BLaER1 treated with 17β-estradiol and CSF1 and Interleukin-3, amounts not matched to agents 10 nM and 100 nM (cell line): ENCODE data around the gene PLK2.
A peak's percentile ranks its signal among the peaks of the same experiment; 100 is the strongest.

ENCODE experiments used
- H3K27ac ChIP-seq, 11 experiments: shearing (Covaris generic); formaldehyde crosslinking; 2 replicates each; pipeline ENCODE4 v1.8.1; 2022
- H3K27me3 ChIP-seq, 11 experiments: shearing (Covaris generic); formaldehyde crosslinking; 2 replicates each; pipeline ENCODE4 v1.8.1; 2022
- H3K36me3 ChIP-seq, 11 experiments: shearing (Covaris generic); formaldehyde crosslinking; 2 replicates each; pipeline ENCODE4 v1.8.1; 2022
- H3K4me1 ChIP-seq, 10 experiments: shearing (Covaris generic); formaldehyde crosslinking; 2 replicates each; pipeline ENCODE4 v1.8.1; 2022
- H3K4me2 ChIP-seq, 11 experiments: shearing (Covaris generic); formaldehyde crosslinking; 2 replicates each; pipeline ENCODE4 v1.8.1; 2022
- H3K4me3 ChIP-seq, 10 experiments: shearing (Covaris generic); formaldehyde crosslinking; 2 replicates each; pipeline ENCODE4 v1.8.1; 2022
- H3K9ac ChIP-seq, 11 experiments: shearing (Covaris generic); formaldehyde crosslinking; 2 replicates each; pipeline ENCODE4 v1.8.1; 2022
- H3K9me3 ChIP-seq, 11 experiments: shearing (Covaris generic); formaldehyde crosslinking; replicated peaks in 1 of 11; 2 replicates each; pipeline ENCODE4 v1.8.1; 2022
- H4K20me1 ChIP-seq, 11 experiments: shearing (Covaris generic); formaldehyde crosslinking; 2 replicates each; pipeline ENCODE4 v1.8.1; 2022
- Cebpa-rat ChIP-seq, 11 experiments: shearing (Covaris generic); IDR thresholded peaks; 2 replicates each; pipeline ENCODE4 v1.8.1; 2022

Gene PLK2

DNA sequence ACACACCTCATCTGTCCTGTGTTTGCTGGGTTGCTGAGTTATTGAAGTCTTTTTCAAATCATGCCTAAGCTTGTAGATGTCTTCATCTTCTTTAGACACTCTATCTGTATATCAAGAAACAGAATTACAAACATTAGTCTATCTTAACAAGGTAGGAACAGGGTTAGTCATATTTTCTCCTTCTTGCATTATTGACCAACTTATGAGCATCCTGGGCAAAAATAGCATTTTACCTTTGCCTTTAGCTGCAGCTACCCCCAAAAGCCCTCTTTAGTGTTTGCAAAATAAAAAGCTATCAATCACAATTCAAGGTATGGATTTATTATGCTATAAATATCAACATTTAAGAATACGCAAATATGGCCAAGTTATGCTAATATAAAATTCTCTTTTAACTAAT lies 3.4 kb downstream of the PLK2 start:
- peak overlapping the region in 2 of 11 experiments; percentile 77 to 91; a peak in 2 of 22 replicates for H3K4me2 ChIP-seq
- no peaks in the 10 kb centered on the region for H3K9me3 ChIP-seq
- TF ChIP-seq Cebpa-rat (IDR thresholded peaks at IDR 0.05): no peak
- H3K4me3 ChIP-seq: no peak overlapping the region
- H3K27ac ChIP-seq: no peak overlapping the region
- peaks cover 46 to 61% (median 54%) of the 10 kb centered on the region in 11 experiments for H3K36me3 ChIP-seq
- H3K4me1 ChIP-seq: peaks cover 11 to 42% (median 18%) of the 10 kb centered on the region in 10 experiments
- no peak overlapping the region for H3K9ac ChIP-seq
- peaks cover 0 to 50% (median 17%) of the 10 kb centered on the region in 11 experiments; a peak in 13 of 22 replicates for H4K20me1 ChIP-seq
- peaks cover 4 to 23% (median 21%) of the 10 kb centered on the region in 11 experiments; a peak in 20 of 22 replicates for H3K27me3 ChIP-seq

DNA sequence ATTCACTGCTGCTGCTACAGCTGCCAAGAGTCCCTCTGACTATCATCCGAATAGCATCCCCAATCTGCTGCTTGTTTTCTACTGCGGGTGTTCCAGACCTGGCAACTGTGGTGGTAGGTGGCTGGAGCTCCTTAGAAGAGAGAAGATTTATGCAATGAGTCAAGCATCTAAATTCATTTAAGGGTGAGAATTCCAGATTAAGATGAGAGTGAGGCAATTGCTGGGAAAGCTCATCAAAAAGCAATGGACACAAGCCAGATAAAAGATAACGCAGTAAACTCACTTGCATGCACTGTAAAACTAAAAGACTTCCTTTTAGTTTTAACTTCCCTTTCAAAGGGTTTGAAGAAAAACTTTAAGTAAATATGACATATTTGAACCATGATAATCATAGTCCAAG lies 3.9 kb downstream of the PLK2 start:
- Histone ChIP-seq H3K9me3 (no peaks in the 10 kb centered on the region), H3K27ac (no peak overlapping the region), H3K4me2 (peak overlapping the region in 2 of 11 experiments; percentile 77 to 91; a peak in 1 of 22 replicates), H3K4me3 (no peak overlapping the region), H3K36me3 (peaks cover 46 to 61% (median 54%) of the 10 kb centered on the region in 11 experiments), H3K4me1 (peaks cover 8 to 38% (median 14%) of the 10 kb centered on the region in 10 experiments), H3K27me3 (peaks cover 4 to 23% (median 21%) of the 10 kb centered on the region in 11 experiments; a peak in 20 of 22 replicates), H4K20me1 (peaks cover 0 to 50% (median 17%) of the 10 kb centered on the region in 11 experiments; a peak in 13 of 22 replicates), H3K9ac (no peak overlapping the region)
- no peak for TF ChIP-seq Cebpa-rat (IDR thresholded peaks at IDR 0.05)

DNA sequence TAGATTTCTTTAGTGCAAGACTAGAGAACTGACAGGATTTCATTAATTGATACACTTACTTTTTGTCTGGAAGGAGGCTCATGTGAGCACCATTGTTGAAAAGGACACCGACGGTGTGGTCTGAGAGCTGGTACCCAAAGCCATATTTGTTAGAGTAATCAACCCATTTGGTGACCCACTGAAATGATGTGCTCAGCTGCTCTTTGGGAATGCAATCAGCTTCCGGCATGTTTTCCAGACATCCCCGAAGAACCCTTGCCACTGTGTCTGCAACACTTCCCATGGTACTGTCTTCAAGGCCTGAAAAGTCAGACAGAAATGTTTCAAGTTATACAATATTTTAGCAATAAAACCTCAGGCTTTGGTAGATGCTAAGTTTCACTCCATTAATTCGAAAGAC lies 4.4 kb downstream of the PLK2 start:
- peaks cover 8 to 35% (median 12%) of the 10 kb centered on the region in 10 experiments; a peak in 19 of 20 replicates for H3K4me1 ChIP-seq
- no peak overlapping the region for H3K27ac ChIP-seq
- H4K20me1 ChIP-seq: peaks cover 0 to 50% (median 17%) of the 10 kb centered on the region in 11 experiments; a peak in 13 of 22 replicates
- H3K36me3 ChIP-seq: peaks cover 46 to 61% (median 54%) of the 10 kb centered on the region in 11 experiments
- H3K4me3 ChIP-seq: no peak overlapping the region
- peaks cover 4 to 23% (median 21%) of the 10 kb centered on the region in 11 experiments; a peak in 20 of 22 replicates for H3K27me3 ChIP-seq
- H3K9me3 ChIP-seq: no peaks in the 10 kb centered on the region
- H3K4me2 ChIP-seq: 0 out of 22 replicates have a peak overlapping the region, but pooled peaks of 2 of the 11 experiments have one; percentile 2 to 5
- TF ChIP-seq Cebpa-rat (IDR thresholded peaks at IDR 0.05): no peak
- H3K9ac ChIP-seq: no peak overlapping the region

DNA sequence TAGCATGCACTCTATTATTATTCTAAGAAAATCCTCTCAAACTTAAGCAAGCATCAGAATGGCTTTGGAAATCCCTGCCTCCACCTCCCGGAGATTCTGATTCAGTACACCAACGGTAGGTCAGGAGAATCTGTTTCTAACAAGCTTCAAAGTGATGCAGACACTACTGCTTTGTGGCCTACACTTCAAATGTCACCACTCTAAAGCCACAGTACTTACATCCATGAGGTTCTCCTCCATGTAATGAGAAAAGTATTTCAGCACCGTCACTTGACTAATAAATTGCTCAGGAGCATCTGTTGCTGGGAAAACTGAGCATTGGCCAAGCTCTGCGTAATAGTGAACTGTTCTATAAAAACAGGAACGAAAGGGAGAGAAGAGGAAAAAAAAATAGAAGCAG lies 4.8 kb downstream of the PLK2 start:
- Histone ChIP-seq H3K4me1 (peaks cover 8 to 35% (median 12%) of the 10 kb centered on the region in 10 experiments; a peak in 18 of 20 replicates), H3K4me3 (no peak overlapping the region), H4K20me1 (peaks cover 0 to 50% (median 17%) of the 10 kb centered on the region in 11 experiments; a peak in 13 of 22 replicates), H3K9ac (no peak overlapping the region), H3K9me3 (no peaks in the 10 kb centered on the region), H3K4me2 (0 out of 22 replicates have a peak overlapping the region, but pooled peaks of 1 of the 11 experiments have one; percentile 2), H3K27ac (no peak overlapping the region), H3K27me3 (peaks cover 4 to 23% (median 21%) of the 10 kb centered on the region in 11 experiments; a peak in 20 of 22 replicates), H3K36me3 (peaks cover 46 to 61% (median 54%) of the 10 kb centered on the region in 11 experiments)
- TF ChIP-seq Cebpa-rat (IDR thresholded peaks at IDR 0.05): no peak

DNA sequence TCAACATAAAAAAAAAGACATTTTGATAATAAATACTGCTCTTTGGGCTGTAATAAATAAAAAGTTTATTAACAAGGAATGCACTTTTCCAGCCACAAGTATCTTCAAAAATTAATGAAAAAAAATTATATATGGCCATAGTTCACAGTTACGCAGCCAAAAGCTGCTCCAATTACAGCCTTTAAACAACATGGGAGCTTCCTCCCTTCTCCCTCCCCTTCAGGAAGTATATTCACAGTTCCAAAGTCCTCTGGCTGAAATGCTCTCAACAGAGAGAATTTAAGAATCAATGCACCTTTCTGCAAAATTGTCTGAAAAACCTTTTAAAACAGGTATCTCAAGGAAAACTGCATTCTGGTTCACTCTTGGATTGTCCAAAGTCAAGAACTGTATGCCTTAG lies 5.9 kb downstream of the PLK2 start:
- H3K9ac ChIP-seq: no peak overlapping the region
- no peak for TF ChIP-seq Cebpa-rat (IDR thresholded peaks at IDR 0.05)
- H3K4me3 ChIP-seq: no peak overlapping the region
- H3K27me3 ChIP-seq: peaks cover 4 to 15% (median 14%) of the 10 kb centered on the region in 11 experiments; a peak in 20 of 22 replicates
- peaks cover 46 to 61% (median 54%) of the 10 kb centered on the region in 11 experiments for H3K36me3 ChIP-seq
- no peak overlapping the region for H3K27ac ChIP-seq
- no peaks in the 10 kb centered on the region for H3K9me3 ChIP-seq
- H4K20me1 ChIP-seq: peaks cover 0 to 42% (median 17%) of the 10 kb centered on the region in 11 experiments; a peak in 13 of 22 replicates
- H3K4me2 ChIP-seq: no peak overlapping the region
- peaks cover 6 to 35% (median 11%) of the 10 kb centered on the region in 10 experiments; a peak in 18 of 20 replicates for H3K4me1 ChIP-seq

DNA sequence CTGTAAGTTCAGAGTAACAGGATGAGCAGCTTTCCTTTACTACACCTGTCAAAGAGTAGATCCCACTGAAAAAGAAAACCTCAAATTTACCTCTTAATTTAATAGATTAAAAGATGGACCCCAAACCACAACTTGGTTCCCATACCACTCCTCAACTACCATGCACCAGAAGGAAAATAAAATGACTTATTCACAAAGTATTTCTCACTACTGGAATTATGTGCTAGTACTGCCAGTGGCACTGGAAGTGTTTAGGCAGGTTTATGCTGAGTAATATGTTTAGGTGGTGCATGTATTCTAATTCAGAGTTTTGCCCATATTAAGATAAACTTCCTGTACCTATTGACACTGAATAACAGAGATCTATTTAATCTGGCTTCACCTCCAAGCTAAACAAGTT lies 6.6 kb downstream of the PLK2 start:
- Histone ChIP-seq H3K9me3 (no peaks in the 10 kb centered on the region), H3K4me2 (no peak overlapping the region), H3K4me3 (no peak overlapping the region), H3K9ac (no peak overlapping the region), H4K20me1 (peaks cover 0 to 35% (median 10%) of the 10 kb centered on the region in 11 experiments; a peak in 12 of 22 replicates), H3K4me1 (peaks cover 0 to 29% (median 4%) of the 10 kb centered on the region in 10 experiments; a peak in 12 of 20 replicates), H3K27ac (no peak overlapping the region), H3K27me3 (peaks cover 2 to 8% (median 6%) of the 10 kb centered on the region in 11 experiments; a peak in 20 of 22 replicates), H3K36me3 (peaks cover 46 to 61% (median 54%) of the 10 kb centered on the region in 11 experiments)
- TF ChIP-seq Cebpa-rat (IDR thresholded peaks at IDR 0.05): no peak

DNA sequence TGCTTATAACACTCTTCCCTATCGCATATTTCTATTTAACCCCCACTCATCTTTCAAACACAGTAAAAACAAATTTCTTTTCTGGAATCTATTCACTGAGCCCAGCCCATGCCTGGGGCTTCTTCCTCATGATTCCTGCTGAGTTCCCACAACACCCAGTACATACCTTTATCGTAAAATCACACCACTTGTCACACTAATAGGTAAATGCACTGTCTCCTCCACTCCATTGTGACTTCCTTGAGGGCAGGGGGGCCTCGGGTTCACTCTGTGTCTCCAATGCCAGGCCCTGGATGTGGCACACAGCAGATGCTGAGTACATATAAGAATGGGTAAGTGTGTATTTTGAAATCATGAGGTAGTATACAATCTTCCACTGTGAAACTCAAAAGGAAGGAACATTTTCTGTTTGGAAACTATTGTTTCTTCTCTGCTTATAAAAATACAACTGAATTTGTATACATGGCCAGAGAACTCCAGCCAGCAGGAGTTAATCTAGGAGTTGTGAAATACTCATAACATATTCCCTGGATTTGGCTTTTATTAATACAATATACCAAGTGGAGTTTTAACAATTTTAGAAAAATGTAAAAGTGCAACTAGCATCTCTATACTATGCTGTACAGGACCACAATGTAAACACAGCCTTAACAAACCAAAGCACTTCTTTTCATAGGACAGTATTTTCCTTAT lies 7.2 kb downstream of the PLK2 start:
- no peak overlapping the region for H3K4me3 ChIP-seq
- H3K9ac ChIP-seq: no peak overlapping the region
- H3K4me1 ChIP-seq: peaks cover 0 to 23% (median 0%) of the 10 kb centered on the region in 10 experiments; a peak in 4 of 20 replicates
- H4K20me1 ChIP-seq: peaks cover 0 to 29% (median 4%) of the 10 kb centered on the region in 11 experiments; a peak in 8 of 22 replicates
- no peaks in the 10 kb centered on the region for H3K9me3 ChIP-seq
- H3K27me3 ChIP-seq: peaks cover 0 to 2% (median under 1%) of the 10 kb centered on the region in 11 experiments; a peak in 5 of 22 replicates
- no peak overlapping the region for H3K27ac ChIP-seq
- no peak overlapping the region for H3K4me2 ChIP-seq
- TF ChIP-seq Cebpa-rat (IDR thresholded peaks at IDR 0.05): no peak
- peaks cover 42 to 56% (median 48%) of the 10 kb centered on the region in 11 experiments for H3K36me3 ChIP-seq

DNA sequence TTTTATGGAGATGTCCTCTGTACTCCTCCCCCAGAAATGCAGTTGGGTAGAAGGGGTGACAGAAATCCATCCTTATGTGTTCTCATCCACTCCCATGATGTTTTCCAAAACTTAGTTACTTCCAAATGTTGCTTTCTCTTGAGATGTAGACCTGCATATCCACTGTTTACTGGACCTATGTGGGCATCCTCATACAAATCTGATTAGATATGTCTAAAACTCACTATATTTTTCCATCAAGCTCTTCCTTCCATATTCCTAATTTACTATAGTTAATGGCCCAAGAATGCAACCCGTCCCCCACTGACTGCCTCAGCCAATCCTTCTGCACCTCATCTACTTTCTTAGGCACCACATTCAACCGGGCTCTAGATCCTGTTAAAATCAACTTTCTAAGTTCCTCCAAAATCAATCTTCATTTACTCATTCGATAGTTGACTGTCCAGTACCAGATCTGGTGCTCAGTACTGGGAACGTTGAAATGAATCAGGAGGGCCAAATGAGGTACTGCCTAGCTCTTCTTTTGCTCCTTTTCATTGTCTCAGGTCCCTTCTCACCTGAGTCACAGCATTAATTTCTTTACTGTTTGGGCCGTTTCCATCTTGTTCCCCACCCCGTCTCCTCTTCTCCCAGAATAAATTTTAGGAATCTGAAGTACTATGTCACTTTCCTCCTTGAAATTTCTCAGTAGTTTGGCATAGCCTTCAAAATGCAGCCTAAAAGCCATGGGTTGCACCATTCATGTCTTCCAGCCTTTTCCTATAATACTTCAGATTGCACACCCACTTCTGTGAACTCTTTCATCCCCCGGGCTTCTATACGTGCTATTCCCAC lies 7.9 kb downstream of the PLK2 start:
- Histone ChIP-seq H3K27ac (no peak overlapping the region), H3K4me1 (peaks cover 0 to 16% (median 0%) of the 10 kb centered on the region in 10 experiments; a peak in 4 of 20 replicates), H3K4me3 (no peak overlapping the region), H3K9me3 (no peaks in the 10 kb centered on the region), H4K20me1 (peaks cover 0 to 22% (median 0%) of the 10 kb centered on the region in 11 experiments; a peak in 4 of 22 replicates), H3K36me3 (peaks cover 34 to 48% (median 42%) of the 10 kb centered on the region in 11 experiments), H3K9ac (no peak overlapping the region), H3K4me2 (no peak overlapping the region), H3K27me3 (no peaks in the 10 kb centered on the region)
- TF ChIP-seq Cebpa-rat (IDR thresholded peaks at IDR 0.05): no peak
